Neural cell (in vitro differentiated cells): Measurements from ENCODE around the gene RYR1. TPM values are rescaled to one million over a fixed set of nuclear protein-coding genes. Genes with fewer than 3 reads are reported as not detected.

Experiments used
- H2AFZ ChIP-seq: fragments of 200-600, 300-800 bp; sonication (generic), shearing (Covaris generic); 2 replicates; pipeline ENCODE4 v1.6.0; 2014; ENCODE audit warnings: low read depth, mild to moderate bottlenecking, antibody characterized with exemption, low read length, moderate library complexity
- H3F3A ChIP-seq: fragments of 200-600 bp; shearing (Covaris generic); 2 replicates; pipeline ENCODE4 v1.6.1; 2016; ENCODE audit warnings: mild to moderate bottlenecking, moderate library complexity, mixed read lengths, antibody characterized with exemption, low read length; ENCODE audit not compliant: insufficient read depth, poor library complexity, severe bottlenecking
- H3K27ac ChIP-seq: fragments of 200-600, 300-800 bp; sonication (generic), shearing (Covaris generic); 2 replicates; pipeline ENCODE4 v1.5.1; 2014; ENCODE audit warnings: mild to moderate bottlenecking, low read length, moderate library complexity
- H3K27me3 ChIP-seq: fragments of 300-800, 200-600 bp; sonication (generic), shearing (Covaris generic); 2 replicates; pipeline ENCODE4 v1.6.0; 2014; ENCODE audit warnings: mild to moderate bottlenecking, low read depth, low read length, moderate library complexity; ENCODE audit not compliant: insufficient read depth
- H3K36me3 ChIP-seq: fragments of 300-800, 200-600 bp; sonication (generic), shearing (Covaris generic); 2 replicates; pipeline ENCODE4 v1.5.1; 2014; ENCODE audit warnings: mild to moderate bottlenecking, antibody characterized with exemption, low read length, moderate library complexity; ENCODE audit not compliant: insufficient read depth
- H3K4me2 ChIP-seq: fragments of 300-800, 200-600 bp; sonication (generic), shearing (Covaris generic); 2 replicates; pipeline ENCODE4 v1.6.0; 2014; ENCODE audit warnings: mild to moderate bottlenecking, low read length
- H3K4me3 ChIP-seq: fragments of 300-800, 200-600 bp; sonication (generic), shearing (Covaris generic); 2 replicates; pipeline ENCODE4 v1.5.1; 2014; ENCODE audit warnings: mild to moderate bottlenecking, low read length, moderate library complexity
- H3K79me2 ChIP-seq: fragments of 200-600 bp; shearing (Covaris generic); replicated peaks from 2 replicates; pipeline ENCODE4 v1.6.0; 2014; ENCODE audit warnings: mild to moderate bottlenecking, low read length, moderate library complexity; ENCODE audit not compliant: insufficient read depth
- H3K9ac ChIP-seq: fragments of 300-800, 200-600 bp; sonication (generic), shearing (Covaris generic); 2 replicates; pipeline ENCODE4 v1.6.1; 2016; ENCODE audit warnings: mild to moderate bottlenecking, low read length, mixed read lengths
- H3K9me2 ChIP-seq: fragments of 200-600 bp; shearing (Covaris generic); 2 replicates; pipeline ENCODE4 v1.6.1; 2016; ENCODE audit warnings: mild to moderate bottlenecking, low read length, mixed read lengths; ENCODE audit not compliant: insufficient read depth
- H3K9me3 ChIP-seq: fragments of 200-600, 300-800 bp; sonication (generic), shearing (Covaris generic); 2 replicates; pipeline ENCODE4 v1.6.1; 2016; ENCODE audit warnings: mild to moderate bottlenecking, mixed run types, low read length, moderate library complexity, mixed read lengths
- H4K20me1 ChIP-seq: fragments of 200-600 bp; shearing (Covaris generic); 2 replicates; pipeline ENCODE4 v1.6.1; 2016; ENCODE audit warnings: mild to moderate bottlenecking, mixed run types; ENCODE audit not compliant: insufficient read depth
- CTCF ChIP-seq: fragments of 450-650 bp; IDR thresholded peaks from 2 replicates; pipeline ENCODE4 v1.5.1; 2014; ENCODE audit warnings: antibody characterized with exemption, mild to moderate bottlenecking, moderate library complexity; ENCODE audit not compliant: poor library complexity, severe bottlenecking
- EP300 ChIP-seq: fragments of 450-650 bp; conservative IDR thresholded peaks from 2 replicates; pipeline ENCODE4 v1.6.1; 2014; ENCODE audit warnings: antibody characterized with exemption, mild to moderate bottlenecking, moderate library complexity; ENCODE audit not compliant: poor library complexity, severe bottlenecking
- EZH2 ChIP-seq: fragments of 200-600, 300-800 bp; shearing (Covaris generic), sonication (generic); IDR thresholded peaks from 2 replicates; pipeline ENCODE4 v1.6.1; 2014; ENCODE audit warnings: antibody characterized with exemption, low read length, borderline replicate concordance, mild to moderate bottlenecking; ENCODE audit not compliant: insufficient read depth, poor library complexity, severe bottlenecking
- MXI1 ChIP-seq: fragments of 450-650 bp; conservative IDR thresholded peaks from 2 replicates; pipeline ENCODE4 v1.6.1; 2014; ENCODE audit warnings: antibody characterized with exemption, mild to moderate bottlenecking; ENCODE audit not compliant: poor library complexity, severe bottlenecking
- POLR2AphosphoS5 ChIP-seq: IDR thresholded peaks from 2 replicates; pipeline ENCODE4 v1.6.1; 2012
- RAD21 ChIP-seq: fragments of 450-650 bp; conservative IDR thresholded peaks from 2 replicates; pipeline ENCODE4 v1.6.1; 2014; ENCODE audit warnings: antibody characterized with exemption, mild to moderate bottlenecking, moderate library complexity
- REST ChIP-seq: IDR thresholded peaks from 2 replicates; pipeline ENCODE4 v1.6.1; 2012; ENCODE audit warnings: borderline replicate concordance
- SMC3 ChIP-seq: fragments of 450-650 bp; conservative IDR thresholded peaks from 2 replicates; pipeline ENCODE4 v1.6.1; 2014; ENCODE audit warnings: antibody characterized with exemption, mild to moderate bottlenecking, moderate library complexity; ENCODE audit not compliant: poor library complexity
- TAF1 ChIP-seq: IDR thresholded peaks from 2 replicates; pipeline ENCODE4 v1.6.1; 2012; ENCODE audit warnings: low read depth
- polyA plus RNA-seq: library from polyadenylated mRNA; depleted of rRNA; stranded (reverse); fragments of >200 nt; gene quantifications from 2 replicates; pipeline ENCODE4 v1.2.3, GENCODE V29; 2014

The RYR1 gene
- polyA plus RNA-seq, 1 donor from 2014 or later: 0.69 TPM

- TF ChIP-seq EP300 (no peak), CTCF (no peak), MXI1 (no peak)
- H3F3A ChIP-seq: no peaks in the 10 kb centered on the region
These were observed 23.7 kb downstream of the RYR1 start for GRCh38 chr19:38457202-38457601.

GRCh38 chr19:38457690-38458405 is 24.4 kb downstream of the RYR1 start:
- H3K36me3 ChIP-seq: no peaks in the 10 kb centered on the region
- no peaks in the 10 kb centered on the region for H3K9me2 ChIP-seq
- no peaks in the 10 kb centered on the region for H3F3A ChIP-seq
- no peak for TF ChIP-seq SMC3
- no peak for TF ChIP-seq CTCF
- TF ChIP-seq RAD21: no peak
- no peak for TF ChIP-seq TAF1
- TF ChIP-seq MXI1: no peak
- no peak for TF ChIP-seq EP300
- H3K4me3 ChIP-seq: no peak overlapping the region
- H3K27me3 ChIP-seq: no peaks in the 10 kb centered on the region
- H3K79me2 ChIP-seq: no peaks in the 10 kb centered on the region
- H4K20me1 ChIP-seq: no peaks in the 10 kb centered on the region
- H3K4me2 ChIP-seq: no peak overlapping the region
- no peak overlapping the region for H3K9ac ChIP-seq
- H3K9me3 ChIP-seq: no peaks in the 10 kb centered on the region
- H3K27ac ChIP-seq: no peak overlapping the region
- H2AFZ ChIP-seq: no peak overlapping the region

More at GRCh38 chr19:38457202-38457601, 23.7 kb downstream of the RYR1 start:
- no peaks in the 10 kb centered on the region for H4K20me1 ChIP-seq
- no peak overlapping the region for H3K4me3 ChIP-seq
- H3K36me3 ChIP-seq: no peaks in the 10 kb centered on the region
- H3K9me3 ChIP-seq: no peaks in the 10 kb centered on the region
- no peak overlapping the region for H3K27ac ChIP-seq
- no peak overlapping the region for H2AFZ ChIP-seq
- no peak overlapping the region for H3K9ac ChIP-seq
- H3K4me2 ChIP-seq: no peak overlapping the region
- H3K9me2 ChIP-seq: no peaks in the 10 kb centered on the region
- no peaks in the 10 kb centered on the region for H3K79me2 ChIP-seq
- no peaks in the 10 kb centered on the region for H3K27me3 ChIP-seq

GRCh38 chr19:38458991-38459390 is 25.5 kb downstream of the RYR1 start:
- no peaks in the 10 kb centered on the region for H3K36me3 ChIP-seq
- no peak overlapping the region for H2AFZ ChIP-seq
- no peak overlapping the region for H3K4me3 ChIP-seq
- H3K9ac ChIP-seq: no peak overlapping the region
- no peaks in the 10 kb centered on the region for H4K20me1 ChIP-seq
- H3K79me2 ChIP-seq: no peaks in the 10 kb centered on the region
- no peaks in the 10 kb centered on the region for H3K9me3 ChIP-seq
- H3F3A ChIP-seq: no peaks in the 10 kb centered on the region
- no peaks in the 10 kb centered on the region for H3K27me3 ChIP-seq
- no peak overlapping the region for H3K4me2 ChIP-seq
- H3K9me2 ChIP-seq: no peaks in the 10 kb centered on the region
- no peak overlapping the region for H3K27ac ChIP-seq
- no peak for TF ChIP-seq EP300
- no peak for TF ChIP-seq REST
- TF ChIP-seq CTCF: no peak
- TF ChIP-seq SMC3: no peak
- no peak for TF ChIP-seq EZH2
- TF ChIP-seq TAF1: no peak
- no peak for TF ChIP-seq RAD21
- no peak for TF ChIP-seq MXI1
- no peak for TF ChIP-seq POLR2AphosphoS5
